Myocyte (in vitro differentiated cells): Measurements from ENCODE around the gene UBL4A. TPM values are rescaled to one million over a fixed set of nuclear protein-coding genes. Genes with fewer than 3 reads are reported as not detected.
"Not testable (repeated sequence)": the region's sequence is repeated elsewhere in the genome, so short reads cannot be mapped to it uniquely, and the experiment has no call there.

ENCODE experiments used
- DNase-seq: peaks from one replicate; pipeline ENCODE4 v3.0.0-alpha.2; 2012; ENCODE audit warnings: low read depth
- total RNA-seq: library from RNA; depleted of rRNA; stranded (reverse); fragments of >200 nt; gene quantifications from 2 replicates; pipeline ENCODE4 v1.2.3, GENCODE V29; 2014

The UBL4A gene
- total RNA-seq, 1 donor from 2014 or later, result 65.2 TPM

GRCh38 chrX:154508384-154508745, 21.9 kb upstream of the UBL4A start:
- no peak for DNase-seq

DNA sequence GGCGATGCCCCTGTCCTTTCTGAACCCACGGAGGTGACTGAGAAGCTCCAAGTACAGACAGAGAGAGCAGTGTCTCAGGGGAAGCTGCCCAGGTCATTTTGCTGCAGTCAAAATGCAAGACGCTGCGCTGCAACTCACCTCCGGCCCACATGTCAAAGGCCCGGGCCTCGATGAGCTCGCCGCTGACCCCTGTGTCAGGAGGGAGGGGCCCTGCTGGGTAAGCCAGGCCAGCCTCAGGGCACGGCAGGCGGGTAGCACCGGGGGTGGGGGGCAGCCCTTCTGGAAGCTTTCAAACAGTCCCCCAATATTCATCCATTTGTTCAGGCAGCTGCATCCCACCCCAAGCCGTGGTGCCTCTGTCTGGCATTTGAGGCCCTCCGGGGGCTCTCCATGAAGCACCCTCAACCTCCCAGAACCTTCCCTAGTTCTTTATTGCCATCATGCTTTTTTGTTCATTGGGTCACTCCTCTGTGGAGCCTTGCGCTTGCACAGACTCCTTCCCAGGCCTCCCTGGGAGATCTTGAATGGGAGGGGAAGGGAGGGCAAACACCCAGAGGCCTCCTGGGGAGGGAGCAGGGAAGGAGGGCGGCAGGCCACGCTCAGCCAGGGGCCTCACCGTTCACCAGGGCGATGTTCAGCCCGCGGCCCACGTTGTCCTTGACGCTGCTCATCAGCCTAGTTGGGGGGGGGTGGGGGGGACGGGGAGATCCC, 21.4 kb upstream of the UBL4A start:
- no peak for DNase-seq

DNA sequence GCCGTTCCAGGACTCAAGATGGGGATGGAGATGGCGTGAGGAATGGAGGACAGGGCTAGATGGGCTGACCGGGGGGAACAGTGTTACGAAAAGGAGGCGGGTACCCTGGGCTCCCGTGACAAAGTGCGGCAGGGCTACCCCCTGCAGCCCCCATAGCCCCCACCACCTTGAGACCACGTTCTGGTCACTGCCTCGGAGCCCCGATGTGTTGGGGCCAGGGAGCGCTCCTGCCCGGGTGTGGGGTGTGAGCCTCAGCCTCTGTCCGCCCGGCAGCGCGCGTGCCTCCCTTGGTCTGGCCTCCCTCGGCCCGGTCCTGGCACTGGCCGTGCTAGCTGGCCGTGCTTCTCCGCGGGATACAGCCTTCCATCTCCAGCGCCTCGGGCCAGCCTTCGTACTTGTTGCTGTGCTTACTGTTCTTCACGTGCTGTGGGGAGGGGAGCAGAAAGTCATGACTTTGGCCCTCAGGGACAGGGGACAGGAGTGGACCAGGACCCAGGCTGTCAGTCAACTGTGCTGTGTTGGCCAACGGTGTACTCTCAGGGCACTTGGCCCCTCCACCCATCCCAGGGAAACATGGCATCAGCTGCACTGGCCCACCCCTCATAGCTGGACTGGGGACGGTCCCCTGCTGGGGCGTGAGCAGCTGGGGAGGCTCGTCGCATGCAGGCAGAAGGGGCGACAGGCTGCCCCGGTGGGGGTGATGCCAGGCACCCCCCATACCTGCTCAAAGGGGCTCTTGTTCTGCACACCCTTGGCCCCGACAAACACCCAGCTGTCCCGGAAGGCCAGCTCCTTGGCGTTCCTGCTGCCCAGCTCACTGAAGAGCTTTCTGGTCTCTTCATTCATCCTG, 20.3 kb upstream of the UBL4A start:
- no peak for DNase-seq

DNA sequence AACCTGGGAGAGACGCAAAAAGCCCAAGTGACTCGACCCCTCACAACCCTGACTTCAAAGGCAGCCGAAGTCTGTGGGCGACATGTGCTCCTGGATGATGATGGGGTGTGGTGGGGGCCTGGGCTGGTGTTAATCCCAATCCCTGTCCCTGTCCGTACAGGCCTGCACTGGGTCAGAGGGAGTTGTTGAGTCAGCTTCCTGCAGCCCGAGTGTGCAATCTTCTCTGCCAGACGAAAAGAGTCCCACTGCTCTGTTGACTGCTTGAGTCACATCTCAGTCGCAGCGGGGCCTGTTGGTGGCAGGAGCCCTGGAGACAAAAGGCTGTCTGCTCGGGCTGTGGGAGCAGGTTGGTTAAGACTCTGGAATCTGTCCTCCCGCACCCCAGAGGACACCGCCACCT, 19.3 kb upstream of the UBL4A start:
- no peak for DNase-seq

DNA sequence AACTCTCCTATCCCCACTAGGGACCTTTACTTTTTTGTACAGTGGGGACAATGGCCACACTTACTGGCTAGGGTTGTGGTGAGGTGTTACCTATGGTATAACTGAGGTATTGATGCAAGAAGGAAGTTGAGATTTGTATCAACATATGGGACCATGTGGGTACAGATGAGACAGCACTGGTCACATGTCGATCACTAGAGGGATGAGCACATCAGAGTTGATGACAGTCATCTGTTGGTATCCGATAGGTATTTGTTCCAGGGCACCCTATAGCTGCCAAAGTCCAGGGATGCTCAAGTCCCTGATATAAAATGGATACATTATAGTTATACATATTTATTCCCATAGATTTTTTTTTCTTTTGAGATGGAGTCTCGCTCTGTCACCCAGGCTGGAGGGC, 16.6 kb upstream of the UBL4A start:
- DNase-seq, result no peak

DNA sequence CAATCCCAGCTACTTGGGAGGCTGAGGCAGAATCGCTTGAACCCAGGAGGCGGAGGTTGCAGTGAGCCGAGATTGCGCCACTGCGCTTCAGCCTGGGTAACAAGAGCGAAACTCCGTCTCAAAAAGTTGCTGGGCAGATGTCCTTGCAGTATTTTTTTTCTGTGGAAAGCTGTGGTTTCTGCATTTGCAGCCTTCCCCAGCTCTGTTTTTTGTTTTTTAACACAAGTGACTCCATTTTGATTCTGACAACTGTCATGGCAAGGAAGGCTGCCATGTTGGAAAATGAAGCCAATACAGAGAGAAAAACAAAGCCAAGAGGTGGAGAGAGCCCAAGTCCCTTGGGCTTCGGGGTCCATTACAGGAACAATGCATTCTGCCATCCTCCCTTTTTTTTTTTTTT, 15.7 kb upstream of the UBL4A start:
- no peak for DNase-seq

GRCh38 chrX:154501423-154501822, 15.0 kb upstream of the UBL4A start:
- not testable (repeated sequence) for DNase-seq

- DNase-seq, result not testable (repeated sequence)
Observed at GRCh38 chrX:154496591-154497137, 10.2 kb upstream of the UBL4A start.

DNA sequence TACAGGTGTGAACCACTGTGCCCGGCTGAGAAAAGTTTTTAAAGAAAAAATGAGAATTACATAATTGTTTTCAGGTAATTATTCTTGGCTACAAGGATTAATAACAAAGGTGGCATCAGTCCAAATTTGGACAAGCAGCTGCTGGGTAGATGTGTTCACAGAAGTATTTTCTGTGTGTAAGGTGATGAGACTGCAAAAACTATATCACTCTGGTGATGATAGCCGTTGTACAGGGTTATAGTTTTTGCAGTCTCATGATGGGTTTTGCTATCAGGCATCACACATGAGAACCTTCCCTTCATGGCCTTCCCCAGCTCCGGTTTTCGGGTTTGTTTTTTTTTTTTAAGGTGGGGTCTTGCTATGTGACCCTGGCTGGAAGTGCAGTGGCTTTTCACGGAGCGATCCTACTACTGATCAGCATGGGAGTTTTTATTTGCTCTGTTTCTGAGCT, 9.1 kb upstream of the UBL4A start:
- no peak for DNase-seq

- no peak for DNase-seq
Observed at GRCh38 chrX:154494715-154495114, 8.3 kb upstream of the UBL4A start.

DNA sequence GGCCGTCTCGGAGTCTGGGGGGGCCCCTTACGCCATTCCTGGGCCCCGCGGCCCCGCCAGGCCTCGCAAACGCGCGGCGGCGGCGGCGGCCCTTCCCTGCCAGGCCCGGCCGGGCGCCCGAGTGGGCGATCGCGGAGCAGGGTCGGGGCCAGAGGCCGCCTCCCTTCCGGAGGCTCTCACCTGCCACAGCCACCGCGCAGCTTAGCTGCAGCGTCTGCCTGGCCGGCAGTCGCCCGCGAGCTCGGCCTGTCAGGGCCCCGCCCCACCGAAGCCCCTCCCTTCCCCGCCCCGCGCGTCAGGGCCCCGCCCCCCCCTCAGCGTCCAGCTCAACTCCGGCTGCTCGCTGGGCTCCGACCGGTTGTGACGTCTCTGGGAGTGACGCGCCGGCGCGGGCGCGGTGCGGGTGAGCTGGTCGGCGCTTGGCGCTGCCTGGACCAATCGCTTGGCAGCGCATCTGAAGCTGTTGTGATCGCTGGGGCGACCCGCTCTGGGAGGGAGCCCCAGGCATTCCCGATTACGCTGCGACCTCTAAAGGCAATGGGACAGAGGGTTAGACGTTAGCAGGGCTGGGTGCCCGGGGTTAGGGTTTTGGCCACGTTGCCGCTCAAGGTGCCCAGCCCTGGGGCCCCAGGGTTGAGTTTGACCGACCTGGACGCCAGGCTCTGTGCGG, 4.1 kb upstream of the UBL4A start, which contains the start of gene SLC10A3:
Gene SLC10A3 (minus strand): TSS at position 216 of the 670 bp plus-strand sequence. CDS start 1,689 bp downstream, outside the sequence.
- DNase-seq, result peak; percentile 92

DNA sequence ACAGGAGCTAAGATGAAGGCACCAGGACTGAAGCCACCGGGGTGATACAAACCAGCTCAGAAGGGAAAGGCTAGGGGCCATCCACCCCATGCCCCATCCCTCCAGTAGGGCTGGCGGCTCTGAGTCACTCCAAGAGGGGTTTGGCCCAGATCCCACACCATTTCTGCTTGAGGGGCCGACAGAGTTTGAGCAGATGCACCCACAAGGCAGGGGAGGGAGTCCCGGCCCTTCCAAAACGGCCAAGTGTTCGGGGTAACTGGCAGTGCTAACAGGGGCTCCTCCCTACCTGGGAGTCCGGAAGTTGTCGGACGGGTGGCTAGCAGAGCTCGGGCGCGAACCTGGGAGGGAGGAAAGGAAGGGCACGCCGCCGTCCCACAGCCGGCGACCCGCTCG, 3.6 kb upstream of the UBL4A start:
- peak; percentile 68 for DNase-seq

DNA sequence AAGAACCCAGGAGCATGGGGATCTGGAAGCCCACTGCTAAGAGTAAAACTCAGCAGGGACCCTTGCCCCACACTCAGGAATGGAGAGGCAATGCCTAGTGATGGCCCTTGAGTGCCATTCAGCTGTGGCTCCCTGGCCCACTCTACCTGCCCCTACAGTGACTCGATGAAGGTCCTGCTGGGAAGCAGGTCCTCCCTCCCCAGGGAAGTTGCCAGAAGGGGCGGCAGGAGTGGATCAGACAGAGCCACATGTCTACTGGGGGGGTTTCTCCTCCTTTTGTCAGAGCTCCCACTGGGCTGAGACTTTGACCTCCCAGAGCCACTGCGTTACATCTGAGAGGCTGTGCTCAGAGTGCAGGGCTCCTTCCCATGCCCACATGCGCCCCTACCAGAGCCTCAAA, 2.8 kb upstream of the UBL4A start:
- no peak for DNase-seq

- DNase-seq, result no peak
Observed at GRCh38 chrX:154488336-154489075, 2.1 kb upstream of the UBL4A start.

DNA sequence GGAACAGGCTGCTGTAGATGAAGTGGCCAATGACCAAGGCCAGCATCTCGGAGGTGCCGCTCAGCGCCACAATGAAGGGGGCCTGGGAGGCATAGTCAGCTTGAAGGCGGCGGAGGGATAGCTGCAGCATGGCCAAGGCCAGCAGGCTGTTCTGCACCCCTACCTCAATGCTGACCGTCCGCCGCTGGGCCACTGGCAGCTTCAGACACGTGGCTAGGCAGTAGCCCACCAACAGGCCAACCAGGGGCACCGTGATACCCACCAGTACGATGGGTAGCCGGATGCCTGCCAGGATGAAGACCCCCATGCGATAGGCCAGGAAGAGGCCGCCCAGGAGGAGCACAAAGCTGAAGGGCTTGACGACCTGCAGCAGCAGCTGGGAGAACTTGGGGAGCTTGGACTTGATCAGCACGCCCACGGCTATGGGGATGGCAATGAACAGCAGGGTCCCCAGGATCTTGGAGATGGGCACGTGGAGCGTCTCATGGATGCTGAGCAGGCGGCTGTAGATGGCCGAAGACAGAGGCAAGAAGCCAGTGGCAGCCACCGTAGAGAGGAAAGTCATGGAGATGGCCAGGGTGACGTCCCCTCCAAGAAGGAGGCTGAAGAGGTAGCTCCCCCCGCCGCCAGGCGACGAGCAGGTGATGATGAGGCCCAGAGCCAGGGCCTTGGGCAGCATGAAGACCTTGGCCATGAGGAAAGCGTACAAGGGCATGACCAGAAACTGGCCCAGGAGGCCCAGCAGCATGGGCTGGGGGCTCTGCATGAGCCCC, 1.3 kb upstream of the UBL4A start:
- no peak for DNase-seq

DNA sequence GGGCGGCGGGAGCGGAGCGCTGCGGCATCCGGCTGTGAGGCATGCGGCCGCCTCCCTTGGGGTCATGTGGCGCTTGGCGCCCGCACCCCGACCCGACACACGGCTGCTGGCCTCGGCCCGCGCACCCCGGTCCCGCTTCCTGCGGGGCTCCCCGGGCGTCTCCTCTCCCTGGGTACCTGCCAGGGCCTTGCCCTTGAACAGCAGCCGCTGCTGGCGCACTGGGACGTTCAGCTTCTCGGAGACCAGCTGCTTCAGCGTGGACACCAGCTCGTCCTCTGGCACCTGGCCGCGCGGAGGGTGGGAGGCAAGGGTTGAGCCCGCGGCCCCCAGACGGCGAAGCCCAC, 391 bp downstream of the UBL4A start:
- DNase-seq, result peak; percentile 34

GRCh38 chrX:154485150-154486051, 1.0 kb downstream of the UBL4A start:
- no peak for DNase-seq

DNA sequence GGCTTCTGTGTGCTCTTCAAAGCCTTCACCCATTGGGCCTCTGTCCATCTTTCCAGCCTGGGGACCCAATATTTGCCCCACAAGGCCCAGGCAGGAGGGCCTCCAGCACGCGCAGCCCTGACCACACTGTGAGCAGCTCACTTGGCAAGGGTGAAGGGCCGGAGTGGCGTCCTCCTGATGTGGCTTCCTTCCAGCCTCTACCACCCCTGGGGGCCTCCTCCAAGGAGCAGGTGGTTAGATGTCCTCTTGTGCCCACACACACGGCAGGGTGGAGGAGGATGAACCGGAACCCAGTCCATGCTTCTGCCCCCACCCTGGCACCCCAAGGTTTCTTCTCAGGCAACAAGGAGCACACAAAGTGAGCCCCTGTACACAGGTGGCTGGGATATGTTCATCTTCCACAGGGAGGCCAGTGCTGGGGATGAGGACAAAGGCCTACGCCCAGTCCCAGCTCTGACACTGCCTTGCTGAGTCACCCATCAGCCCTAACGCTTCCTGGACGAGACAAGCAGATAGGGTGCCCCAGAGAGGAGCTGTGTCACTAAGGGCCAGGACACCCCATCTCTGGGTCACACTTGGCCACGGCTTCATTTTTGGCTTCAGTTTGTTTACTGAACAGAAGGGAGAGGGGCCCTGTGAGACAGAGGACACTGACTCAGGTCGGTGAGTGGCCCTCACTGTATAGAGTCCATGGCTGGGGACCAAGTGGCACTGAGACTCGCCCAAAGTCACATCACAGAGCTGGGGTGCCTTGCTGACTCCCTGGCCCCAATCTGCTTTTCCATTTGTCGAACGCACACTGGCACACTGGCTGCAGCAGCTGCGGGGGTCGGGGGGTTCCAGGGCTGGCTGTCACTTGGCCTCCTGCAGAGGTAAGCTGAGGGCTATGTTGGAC, 1.9 kb downstream of the UBL4A start:
- no peak for DNase-seq
